ENCODE data around the gene DLG5.

Gene DLG5

GRCh38 chr10:77863446-77863845, 63.1 kb downstream of the DLG5 start:
- DNase-seq: no peak

GRCh38 chr10:77862595-77862994, 64.0 kb downstream of the DLG5 start:
- no peak for DNase-seq

GRCh38 chr10:77861366-77861765, 65.2 kb downstream of the DLG5 start:
- DNase-seq: no peak

GRCh38 chr10:77859865-77860282, 66.7 kb downstream of the DLG5 start:
- no peak for DNase-seq

- DNase-seq: no peak
These were observed 67.2 kb downstream of the DLG5 start for GRCh38 chr10:77859200-77859864.

GRCh38 chr10:77857272-77857671, 69.3 kb downstream of the DLG5 start:
- DNase-seq: no peak

GRCh38 chr10:77856566-77856965, 70.0 kb downstream of the DLG5 start:
- no peak for DNase-seq

GRCh38 chr10:77855404-77856155, 71.0 kb downstream of the DLG5 start:
- DNase-seq: no peak

GRCh38 chr10:77854115-77854514, 72.4 kb downstream of the DLG5 start:
- no peak for DNase-seq

GRCh38 chr10:77853256-77853655, 73.3 kb downstream of the DLG5 start:
- DNase-seq: no peak

GRCh38 chr10:77850620-77851231, 75.8 kb downstream of the DLG5 start:
- DNase-seq: no peak

GRCh38 chr10:77849039-77849664, 77.4 kb downstream of the DLG5 start:
- DNase-seq: no peak

- DNase-seq: peak; percentile 66
These were observed 79.7 kb downstream of the DLG5 start for GRCh38 chr10:77846718-77847311.

GRCh38 chr10:77845451-77845850, 81.1 kb downstream of the DLG5 start:
- no peak for DNase-seq

GRCh38 chr10:77844713-77845445, 81.7 kb downstream of the DLG5 start:
- DNase-seq: no peak

- DNase-seq: no peak
These were observed 82.4 kb downstream of the DLG5 start for GRCh38 chr10:77844177-77844576.

GRCh38 chr10:77843264-77843663, 83.3 kb downstream of the DLG5 start:
- no peak for DNase-seq

- no peak for DNase-seq
These were observed 83.8 kb downstream of the DLG5 start for GRCh38 chr10:77842652-77843212.

GRCh38 chr10:77841711-77842375, 84.7 kb downstream of the DLG5 start:
- DNase-seq: no peak

- DNase-seq: no peak
These were observed 85.9 kb downstream of the DLG5 start for GRCh38 chr10:77840636-77841035.

GRCh38 chr10:77837925-77838595, 88.5 kb downstream of the DLG5 start:
- DNase-seq: no peak
